Naive B cell (primary cell): ENCODE data around the gene UACA. TPM values are rescaled to one million over a fixed set of nuclear protein-coding genes. Genes with fewer than 3 reads are reported as not detected.

Experiments
- ATAC-seq, 2 donors: fragments of 150-1000 bp; cut with Tn5 transposase; 2 replicates each; pipeline ENCODE4 v1.10.0; 2021; ENCODE audit warnings: low read depth in 2 of 2, mild to moderate bottlenecking in 2 of 2, moderate library complexity in 2 of 2
- DNase-seq: peaks from one replicate; pipeline ENCODE4 v3.0.0; 2022
- H3K27ac Mint-ChIP-seq, 6 donors: one replicate each; pipeline ENCODE4 v1.8.0; 2020 to 2022; ENCODE audit warnings: mild to moderate bottlenecking in 6 of 6, mixed read lengths in 6 of 6, moderate library complexity in 5 of 6, inconsistent platforms in 2 of 6
- H3K27me3 Mint-ChIP-seq, 3 donors: one replicate each; pipeline ENCODE4 v1.8.0; 2021 to 2022; ENCODE audit warnings: mixed read lengths in 3 of 3, mild to moderate bottlenecking in 1 of 3
- H3K36me3 Mint-ChIP-seq, 2 donors: one replicate each; pipeline ENCODE4 v1.8.0; 2020 to 2022; ENCODE audit warnings: mixed read lengths in 2 of 2, inconsistent platforms in 1 of 2, mild to moderate bottlenecking in 1 of 2
- H3K4me1 Mint-ChIP-seq, 3 donors: one replicate each; pipeline ENCODE4 v1.8.0; 2020 to 2022; ENCODE audit warnings: mixed read lengths in 3 of 3, inconsistent platforms in 1 of 3, mild to moderate bottlenecking in 1 of 3, moderate library complexity in 1 of 3
- H3K4me3 Mint-ChIP-seq, 8 donors: one replicate each; pipeline ENCODE4 v1.8.0; 2020 to 2022; ENCODE audit warnings: mild to moderate bottlenecking in 8 of 8, mixed read lengths in 8 of 8, moderate library complexity in 8 of 8, inconsistent platforms in 2 of 8
- H3K9me3 Mint-ChIP-seq, 7 donors: one replicate each; pipeline ENCODE4 v1.8.0; 2020 to 2022; ENCODE audit warnings: mixed read lengths in 7 of 7, mild to moderate bottlenecking in 5 of 7, inconsistent platforms in 2 of 7, moderate library complexity in 1 of 7
- polyA plus RNA-seq, 6 donors: library from polyadenylated mRNA; unstranded; fragments of 300-500 nt; fragmentation: Illumina TruSeq; gene quantifications; one replicate each; pipeline ENCODE4 v1.2.3, GENCODE V29; 2021; ENCODE audit warnings: low read depth in 6 of 6

The UACA gene
- polyA plus RNA-seq, 6 donors from 2014 or later, result 2.0 to 14.9 (median 8.5) TPM

DNA sequence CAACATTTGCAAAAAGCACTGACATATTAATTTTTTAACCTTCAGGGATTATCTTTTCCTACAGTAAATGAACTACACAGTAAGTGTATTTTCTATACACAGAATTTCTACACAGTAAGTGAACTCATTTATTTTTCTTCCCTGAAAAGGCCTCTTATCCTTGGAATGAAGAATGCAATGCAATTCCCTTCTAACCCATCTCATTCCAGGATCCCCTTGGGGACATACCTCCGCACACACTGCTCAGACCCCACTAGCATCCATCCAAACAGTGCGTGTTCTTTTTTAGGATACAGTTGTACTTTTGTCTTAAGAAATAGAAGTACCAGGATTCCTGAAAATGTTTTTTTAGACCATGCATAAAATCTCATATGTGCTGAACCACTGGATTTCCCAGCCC is 152.8 kb downstream of the UACA start:
- Mint-ChIP-seq H3K27ac (no peak overlapping the region), H3K9me3 (peaks cover 0 to 5% (median 0%) of the 10 kb centered on the region in 7 donors), H3K36me3 (no peaks in the 10 kb centered on the region), H3K4me3 (no peak overlapping the region), H3K4me1 (no peaks in the 10 kb centered on the region), H3K27me3 (peaks cover 16 to 41% (median 37%) of the 10 kb centered on the region in 3 donors)
- ATAC-seq (no peak), DNase-seq (no peak)

DNA sequence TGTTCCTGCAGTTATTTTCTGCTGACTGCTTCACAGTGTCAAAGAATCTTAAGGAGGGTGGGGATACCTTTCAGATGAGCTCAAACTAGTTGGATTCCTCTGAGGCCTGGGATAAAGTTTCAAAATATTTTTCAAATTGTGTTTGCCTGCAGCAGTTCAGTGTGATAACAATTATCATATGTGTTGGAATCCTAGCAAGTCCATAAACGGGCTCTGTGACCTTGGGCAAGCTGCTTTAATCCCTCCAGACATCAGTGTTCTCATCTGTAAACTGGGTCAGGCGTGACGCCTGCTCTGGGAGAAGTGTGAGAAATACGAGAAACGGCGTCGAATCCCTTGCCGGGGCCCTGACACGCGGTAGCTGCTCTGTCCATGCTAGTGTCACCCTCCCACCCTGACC is 153.5 kb downstream of the UACA start:
- Mint-ChIP-seq H3K27ac (no peak overlapping the region), H3K4me1 (no peaks in the 10 kb centered on the region), H3K36me3 (no peaks in the 10 kb centered on the region), H3K4me3 (no peak overlapping the region), H3K27me3 (peaks cover 10 to 35% (median 33%) of the 10 kb centered on the region in 3 donors), H3K9me3 (peaks cover 0 to 5% (median 0%) of the 10 kb centered on the region in 7 donors)
- DNase-seq, result no peak
- no peak for ATAC-seq

DNA sequence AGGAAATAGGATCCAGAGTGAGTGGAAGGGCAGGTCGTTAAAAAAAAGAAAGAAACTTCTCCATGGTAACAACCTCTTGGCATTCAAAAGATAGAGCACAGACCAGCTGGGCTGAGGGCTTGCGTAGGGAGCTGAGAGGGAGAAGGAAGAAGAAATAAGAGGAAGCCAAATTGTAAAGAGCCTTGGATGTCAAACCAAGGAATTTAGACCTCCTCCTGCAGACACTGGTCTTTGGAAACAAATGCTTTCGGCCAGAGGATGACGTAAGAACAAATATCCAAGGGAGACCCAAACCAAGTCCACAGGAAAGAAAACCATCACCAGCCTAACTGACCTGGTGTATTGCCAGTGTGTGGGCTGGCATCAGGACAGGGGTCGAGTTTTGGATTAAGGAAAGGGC is 155.2 kb downstream of the UACA start:
- no peak overlapping the region for H3K27ac Mint-ChIP-seq
- no peak for DNase-seq
- H3K9me3 Mint-ChIP-seq, result peaks cover 0 to 5% (median 0%) of the 10 kb centered on the region in 7 donors
- H3K4me3 Mint-ChIP-seq, result no peak overlapping the region
- no peaks in the 10 kb centered on the region for H3K4me1 Mint-ChIP-seq
- peaks cover 8 to 38% (median 25%) of the 10 kb centered on the region in 3 donors for H3K27me3 Mint-ChIP-seq
- no peak for ATAC-seq
- no peaks in the 10 kb centered on the region for H3K36me3 Mint-ChIP-seq

DNA sequence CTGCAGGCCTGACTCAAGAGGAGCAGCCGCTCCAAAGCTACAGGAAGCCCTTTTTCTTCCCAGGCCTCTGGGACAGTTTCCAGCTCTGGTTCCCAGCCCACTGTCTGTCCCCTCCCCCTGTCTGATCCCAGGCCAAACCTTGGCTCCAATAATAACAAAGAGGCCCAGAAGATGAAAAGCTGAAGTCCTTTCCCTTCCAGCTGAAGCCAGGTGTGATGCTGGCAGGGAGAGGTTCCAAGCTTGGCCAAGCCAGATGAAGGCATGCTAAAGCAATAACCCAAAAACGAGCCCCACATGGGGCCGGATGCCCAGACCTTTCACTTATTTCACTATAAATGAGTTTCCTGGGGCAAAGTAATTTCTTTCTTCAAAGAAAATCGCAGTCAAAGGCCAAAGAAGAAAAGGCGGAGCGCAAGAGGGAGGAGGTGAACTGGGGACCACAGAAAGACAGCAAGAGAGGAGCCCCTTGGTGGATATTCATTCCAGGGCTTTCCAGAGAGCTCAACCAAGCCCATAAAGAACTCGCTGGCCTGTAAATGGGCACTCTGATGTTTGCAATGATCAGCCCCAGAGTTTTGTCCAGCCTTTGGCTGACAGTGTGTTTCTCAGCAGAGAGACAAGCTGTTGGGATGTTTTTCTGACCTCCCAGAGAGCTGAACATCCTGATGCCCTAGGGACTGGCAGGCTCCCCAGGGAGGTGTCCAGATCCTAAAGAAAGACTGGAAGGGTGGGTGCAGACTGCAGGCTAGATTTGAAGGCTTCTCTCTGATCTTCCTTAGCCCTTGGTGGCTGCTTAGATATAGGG is 157.6 kb downstream of the UACA start:
- Mint-ChIP-seq H3K9me3 (peaks cover 0 to 4% (median 0%) of the 10 kb centered on the region in 7 donors), H3K27ac (no peak overlapping the region), H3K4me1 (no peaks in the 10 kb centered on the region), H3K36me3 (no peaks in the 10 kb centered on the region), H3K27me3 (peaks cover 11 to 42% (median 18%) of the 10 kb centered on the region in 3 donors), H3K4me3 (no peak overlapping the region)
- no peak for DNase-seq
- no peak for ATAC-seq

DNA sequence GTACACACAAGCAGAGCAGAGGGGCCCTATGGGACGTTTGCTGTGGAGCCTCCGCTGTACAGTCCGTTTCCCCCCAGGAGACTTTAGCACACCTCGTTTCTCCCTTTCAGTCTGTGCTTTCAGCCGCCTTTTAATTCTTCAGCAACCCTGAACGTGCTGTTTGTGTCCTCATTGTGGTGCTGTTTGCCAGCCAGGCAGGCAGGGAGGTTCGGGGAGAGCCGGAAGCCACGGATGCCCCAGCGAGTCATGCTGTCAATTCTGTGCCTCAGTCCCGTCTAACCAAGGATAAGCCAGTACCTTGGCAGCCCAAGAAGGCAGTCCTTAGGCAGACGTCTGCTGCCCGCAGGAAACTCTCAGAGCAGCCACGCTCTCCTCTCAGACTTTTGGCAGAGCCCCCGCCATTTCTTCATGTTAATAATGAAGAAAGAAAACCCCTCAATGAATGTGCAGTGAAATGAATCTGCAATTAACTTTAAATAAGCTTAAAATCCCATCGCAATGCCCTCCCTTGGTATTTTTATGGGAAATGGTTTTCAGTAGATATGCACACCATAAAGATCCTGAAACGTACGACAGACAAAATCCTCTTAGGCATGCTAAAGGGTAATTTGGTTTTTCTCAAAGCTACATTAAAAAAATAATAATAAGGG is 158.6 kb downstream of the UACA start:
- H3K9me3 Mint-ChIP-seq, result peaks cover 0 to 12% (median 2%) of the 10 kb centered on the region in 7 donors
- no peaks in the 10 kb centered on the region for H3K4me1 Mint-ChIP-seq
- H3K36me3 Mint-ChIP-seq, result peaks cover 0 to 2% of the 10 kb centered on the region in 2 donors
- DNase-seq (no peak), ATAC-seq (no peak)
- no peak overlapping the region for H3K27ac Mint-ChIP-seq
- H3K27me3 Mint-ChIP-seq, result peaks cover 13 to 36% (median 15%) of the 10 kb centered on the region in 3 donors
- no peak overlapping the region for H3K4me3 Mint-ChIP-seq

Other genes with a start within 250 kb of the UACA start
- not detected for gene LARP6, start 90.6 kb upstream of the UACA start, polyA plus RNA-seq
- gene THAP10, start 128.9 kb upstream of the UACA start, polyA plus RNA-seq, result under 1 TPM in 2 of 6 donors, not detected in 4; 0.13 to 0.19 TPM
- gene LRRC49, start 129.3 kb upstream of the UACA start, polyA plus RNA-seq, result under 1 TPM in 2 of 6 donors, not detected in 4; 0.26 to 0.63 TPM